ENCODE measurements around the gene DESI1. TPM values are rescaled to one million over a fixed set of nuclear protein-coding genes. Genes with fewer than 3 reads are reported as not detected.

The DESI1 gene
- polyA plus RNA-seq, 1 donor from 2014 or later, result 27.5 TPM

DNA sequence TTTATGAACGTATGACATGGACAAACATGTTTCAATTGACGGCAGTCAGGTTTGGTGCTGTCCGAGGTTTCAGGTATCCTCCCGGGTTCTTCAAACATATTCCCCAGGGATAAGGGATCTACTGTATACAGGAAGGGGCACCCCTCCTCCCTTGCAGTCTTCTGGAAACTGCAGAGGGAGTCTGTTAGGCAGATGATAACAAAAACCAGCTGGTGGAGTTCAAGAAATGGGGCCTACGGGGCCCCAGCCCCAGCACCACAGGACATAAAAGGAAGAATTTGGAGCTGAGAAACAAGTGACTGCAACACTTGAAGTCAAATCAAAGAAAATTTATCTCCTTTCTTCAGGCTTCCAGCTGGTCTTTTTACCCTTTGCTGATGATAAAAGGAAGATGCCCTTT, 35.7 kb upstream of the DESI1 start:
- Histone ChIP-seq H3K4me3 (ENCODE audit: low read length) (no peak overlapping the region), H3K27ac (ENCODE audit: low read length) (no peak overlapping the region), H2AFZ (ENCODE audit: low read depth, low read length) (no peak overlapping the region), H3K9me3 (ENCODE audit: low read length) (no peaks in the 10 kb centered on the region), H4K20me1 (ENCODE audit: insufficient read depth) (no peaks in the 10 kb centered on the region), H3K79me2 (replicated peaks; ENCODE audit: insufficient read depth, low read length) (no peaks in the 10 kb centered on the region), H3K4me2 (ENCODE audit: low read length) (no peak overlapping the region), H3K36me3 (ENCODE audit: insufficient read depth, low read length) (peaks cover 6% of the 10 kb centered on the region), H3K9ac (ENCODE audit: low read length) (no peak overlapping the region), H3K27me3 (ENCODE audit: insufficient read depth, low read depth, low read length) (no peaks in the 10 kb centered on the region), H3F3A (ENCODE audit: insufficient read depth, low read length, poor library complexity, severe bottlenecking) (no peaks in the 10 kb centered on the region), H3K9me2 (ENCODE audit: insufficient read depth, low read length) (no peaks in the 10 kb centered on the region)
- TF ChIP-seq, protein P1, sequence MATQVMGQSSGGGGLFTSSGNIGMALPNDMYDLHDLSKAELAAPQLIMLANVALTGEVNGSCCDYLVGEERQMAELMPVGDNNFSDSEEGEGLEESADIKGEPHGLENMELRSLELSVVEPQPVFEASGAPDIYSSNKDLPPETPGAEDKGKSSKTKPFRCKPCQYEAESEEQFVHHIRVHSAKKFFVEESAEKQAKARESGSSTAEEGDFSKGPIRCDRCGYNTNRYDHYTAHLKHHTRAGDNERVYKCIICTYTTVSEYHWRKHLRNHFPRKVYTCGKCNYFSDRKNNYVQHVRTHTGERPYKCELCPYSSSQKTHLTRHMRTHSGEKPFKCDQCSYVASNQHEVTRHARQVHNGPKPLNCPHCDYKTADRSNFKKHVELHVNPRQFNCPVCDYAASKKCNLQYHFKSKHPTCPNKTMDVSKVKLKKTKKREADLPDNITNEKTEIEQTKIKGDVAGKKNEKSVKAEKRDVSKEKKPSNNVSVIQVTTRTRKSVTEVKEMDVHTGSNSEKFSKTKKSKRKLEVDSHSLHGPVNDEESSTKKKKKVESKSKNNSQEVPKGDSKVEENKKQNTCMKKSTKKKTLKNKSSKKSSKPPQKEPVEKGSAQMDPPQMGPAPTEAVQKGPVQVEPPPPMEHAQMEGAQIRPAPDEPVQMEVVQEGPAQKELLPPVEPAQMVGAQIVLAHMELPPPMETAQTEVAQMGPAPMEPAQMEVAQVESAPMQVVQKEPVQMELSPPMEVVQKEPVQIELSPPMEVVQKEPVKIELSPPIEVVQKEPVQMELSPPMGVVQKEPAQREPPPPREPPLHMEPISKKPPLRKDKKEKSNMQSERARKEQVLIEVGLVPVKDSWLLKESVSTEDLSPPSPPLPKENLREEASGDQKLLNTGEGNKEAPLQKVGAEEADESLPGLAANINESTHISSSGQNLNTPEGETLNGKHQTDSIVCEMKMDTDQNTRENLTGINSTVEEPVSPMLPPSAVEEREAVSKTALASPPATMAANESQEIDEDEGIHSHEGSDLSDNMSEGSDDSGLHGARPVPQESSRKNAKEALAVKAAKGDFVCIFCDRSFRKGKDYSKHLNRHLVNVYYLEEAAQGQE (IDR thresholded peaks at IDR 0.05; ENCODE audit: borderline replicate concordance), result no peak
- TF ChIP-seq TAF1 (IDR thresholded peaks at IDR 0.05; ENCODE audit: low read depth), result no peak
- TF ChIP-seq POLR2AphosphoS5 (IDR thresholded peaks at IDR 0.05), result no peak
- TF ChIP-seq RAD21 (conservative IDR thresholded peaks at IDR 0.05), result no peak

GRCh38 chr22:41654322-41654721, 33.5 kb upstream of the DESI1 start:
- Histone ChIP-seq H3K27ac (ENCODE audit: low read length) (no peak overlapping the region), H3K9me3 (ENCODE audit: low read length) (no peaks in the 10 kb centered on the region), H2AFZ (ENCODE audit: low read depth, low read length) (no peak overlapping the region), H3K27me3 (ENCODE audit: insufficient read depth, low read depth, low read length) (no peaks in the 10 kb centered on the region), H3K9ac (ENCODE audit: low read length) (no peak overlapping the region), H3K9me2 (ENCODE audit: insufficient read depth, low read length) (no peaks in the 10 kb centered on the region), H3F3A (ENCODE audit: insufficient read depth, low read length, poor library complexity, severe bottlenecking) (no peaks in the 10 kb centered on the region), H3K79me2 (replicated peaks; ENCODE audit: insufficient read depth, low read length) (no peaks in the 10 kb centered on the region), H4K20me1 (ENCODE audit: insufficient read depth) (no peaks in the 10 kb centered on the region), H3K4me2 (ENCODE audit: low read length) (no peak overlapping the region), H3K36me3 (ENCODE audit: insufficient read depth, low read length) (peaks cover 4% of the 10 kb centered on the region), H3K4me3 (ENCODE audit: low read length) (no peak overlapping the region)
- TF ChIP-seq RAD21 (conservative IDR thresholded peaks at IDR 0.05) (no peak), EP300 (conservative IDR thresholded peaks at IDR 0.05; ENCODE audit: poor library complexity, severe bottlenecking) (no peak), EZH2 (IDR thresholded peaks at IDR 0.05; ENCODE audit: borderline replicate concordance, insufficient read depth, low read length, poor library complexity, severe bottlenecking) (no peak), SMC3 (conservative IDR thresholded peaks at IDR 0.05; ENCODE audit: poor library complexity) (no peak), MXI1 (conservative IDR thresholded peaks at IDR 0.05; ENCODE audit: poor library complexity, severe bottlenecking) (no peak), POLR2AphosphoS5 (IDR thresholded peaks at IDR 0.05) (no peak), TAF1 (IDR thresholded peaks at IDR 0.05; ENCODE audit: low read depth) (no peak)
- TF ChIP-seq, protein P2, sequence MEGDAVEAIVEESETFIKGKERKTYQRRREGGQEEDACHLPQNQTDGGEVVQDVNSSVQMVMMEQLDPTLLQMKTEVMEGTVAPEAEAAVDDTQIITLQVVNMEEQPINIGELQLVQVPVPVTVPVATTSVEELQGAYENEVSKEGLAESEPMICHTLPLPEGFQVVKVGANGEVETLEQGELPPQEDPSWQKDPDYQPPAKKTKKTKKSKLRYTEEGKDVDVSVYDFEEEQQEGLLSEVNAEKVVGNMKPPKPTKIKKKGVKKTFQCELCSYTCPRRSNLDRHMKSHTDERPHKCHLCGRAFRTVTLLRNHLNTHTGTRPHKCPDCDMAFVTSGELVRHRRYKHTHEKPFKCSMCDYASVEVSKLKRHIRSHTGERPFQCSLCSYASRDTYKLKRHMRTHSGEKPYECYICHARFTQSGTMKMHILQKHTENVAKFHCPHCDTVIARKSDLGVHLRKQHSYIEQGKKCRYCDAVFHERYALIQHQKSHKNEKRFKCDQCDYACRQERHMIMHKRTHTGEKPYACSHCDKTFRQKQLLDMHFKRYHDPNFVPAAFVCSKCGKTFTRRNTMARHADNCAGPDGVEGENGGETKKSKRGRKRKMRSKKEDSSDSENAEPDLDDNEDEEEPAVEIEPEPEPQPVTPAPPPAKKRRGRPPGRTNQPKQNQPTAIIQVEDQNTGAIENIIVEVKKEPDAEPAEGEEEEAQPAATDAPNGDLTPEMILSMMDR (IDR thresholded peaks at IDR 0.05; ENCODE audit: poor library complexity, severe bottlenecking), result no peak
- TF ChIP-seq, protein P1 (IDR thresholded peaks at IDR 0.05; ENCODE audit: borderline replicate concordance), result no peak

Measured in neural cell (in vitro differentiated cells).